ENCODE data around the gene ATF6.
"Not testable (repeated sequence)": the region's sequence is repeated elsewhere in the genome, so short reads cannot be mapped to it uniquely, and the experiment has no call there.

The ATF6 gene

DNA sequence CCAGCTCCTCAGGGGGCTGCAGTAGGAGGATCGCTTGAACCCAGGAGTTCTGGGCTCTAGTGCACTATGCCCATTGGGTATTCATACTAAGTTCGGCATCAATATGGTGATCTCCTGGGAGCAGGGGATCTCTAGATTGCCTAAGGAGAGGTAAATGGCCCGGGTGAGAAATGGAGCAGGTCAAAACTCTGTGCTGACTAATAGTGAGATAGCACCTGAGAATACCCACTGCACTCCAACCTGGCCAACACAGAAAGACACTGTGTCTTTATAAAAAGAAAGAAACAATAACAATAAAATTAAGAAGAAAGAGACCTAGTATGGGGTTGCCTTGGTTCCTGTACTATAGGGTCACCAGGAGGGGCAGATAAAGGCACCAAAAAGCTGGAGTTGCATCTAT, 30.3 kb upstream of the ATF6 start:
- no peak for DNase-seq (ENCODE audit: low spot score)

DNA sequence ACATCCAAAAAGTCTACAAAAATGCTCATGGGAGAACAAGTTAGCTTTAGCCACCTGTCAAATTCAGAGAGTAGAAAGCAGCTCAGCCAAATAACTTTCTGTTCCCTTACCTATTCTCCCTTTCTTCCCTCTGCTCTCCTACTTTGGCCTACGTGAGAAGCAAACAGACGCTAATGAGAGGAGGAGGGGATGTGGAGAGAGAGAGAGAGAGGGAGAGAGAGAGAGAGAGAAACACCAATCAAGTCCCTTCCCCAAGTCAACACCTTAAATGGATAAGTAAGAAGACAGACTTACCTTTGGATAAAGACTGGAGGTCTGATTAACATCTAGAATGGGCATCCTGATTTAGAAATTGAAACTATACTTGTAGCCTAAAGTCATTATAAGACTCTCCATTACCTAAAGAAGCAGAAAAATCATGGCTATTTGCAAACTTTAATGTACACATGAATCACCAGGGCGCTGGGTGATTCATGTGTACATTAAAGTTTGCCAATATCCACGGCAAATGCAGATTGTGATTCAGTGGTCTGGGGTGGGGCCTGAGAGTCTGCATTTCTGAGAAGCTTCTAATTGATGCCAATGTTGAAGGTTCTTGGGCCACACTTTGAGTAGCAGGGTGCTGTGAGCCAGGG, 29.7 kb upstream of the ATF6 start:
- DNase-seq (ENCODE audit: low spot score) = no peak

DNA sequence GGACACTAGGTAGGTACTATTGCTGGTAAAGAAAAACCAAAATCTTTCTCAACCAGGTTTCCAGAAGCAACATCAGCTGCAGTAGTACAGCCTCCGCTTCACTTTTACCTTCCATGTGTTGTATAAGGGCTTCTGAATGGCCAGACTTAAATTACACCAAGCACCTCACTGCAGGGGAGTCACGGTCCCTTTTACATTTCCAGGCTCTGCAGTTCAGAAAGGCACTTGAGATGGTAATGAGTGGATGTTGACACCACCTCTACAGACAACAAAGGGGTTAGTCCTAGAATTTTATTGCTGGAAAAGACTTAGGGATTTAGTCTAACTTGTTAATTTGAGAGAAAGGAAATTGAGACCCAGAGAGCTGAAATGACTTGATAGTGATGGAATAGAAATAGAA, 28.5 kb upstream of the ATF6 start:
- DNase-seq (ENCODE audit: low spot score) = no peak

DNA sequence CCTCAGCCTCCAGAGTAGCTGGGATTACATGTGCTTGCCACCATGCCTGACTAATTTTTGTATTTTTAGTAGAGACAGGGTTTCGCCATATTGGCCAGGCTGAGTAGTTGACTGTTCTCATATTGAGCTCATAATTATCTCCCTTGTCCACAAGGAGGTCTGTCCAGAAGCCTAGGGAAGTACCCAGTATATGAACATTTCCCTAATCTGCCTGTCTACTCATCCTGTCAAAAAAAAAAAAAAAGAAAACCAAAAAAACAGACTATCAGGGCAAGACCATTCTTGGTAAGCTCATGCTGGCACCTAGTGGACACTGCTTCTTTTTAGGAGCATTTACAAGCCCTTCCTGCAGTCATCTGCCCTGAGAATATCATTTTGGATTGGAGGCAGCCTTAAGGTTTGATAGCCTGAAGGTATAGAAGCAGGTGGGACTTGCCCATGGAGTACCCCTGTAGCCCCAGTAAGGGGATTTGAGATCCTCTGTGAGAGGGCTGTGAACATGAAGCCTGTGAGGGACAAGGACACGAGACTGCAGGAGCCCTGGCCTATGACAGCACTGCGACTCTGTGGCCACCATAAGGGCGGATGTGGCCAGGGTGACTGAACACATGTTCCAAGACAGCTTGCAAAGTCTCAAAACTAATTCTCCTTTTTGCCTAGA, 27.4 kb upstream of the ATF6 start:
- DNase-seq (ENCODE audit: low spot score) = peak; percentile 77

DNA sequence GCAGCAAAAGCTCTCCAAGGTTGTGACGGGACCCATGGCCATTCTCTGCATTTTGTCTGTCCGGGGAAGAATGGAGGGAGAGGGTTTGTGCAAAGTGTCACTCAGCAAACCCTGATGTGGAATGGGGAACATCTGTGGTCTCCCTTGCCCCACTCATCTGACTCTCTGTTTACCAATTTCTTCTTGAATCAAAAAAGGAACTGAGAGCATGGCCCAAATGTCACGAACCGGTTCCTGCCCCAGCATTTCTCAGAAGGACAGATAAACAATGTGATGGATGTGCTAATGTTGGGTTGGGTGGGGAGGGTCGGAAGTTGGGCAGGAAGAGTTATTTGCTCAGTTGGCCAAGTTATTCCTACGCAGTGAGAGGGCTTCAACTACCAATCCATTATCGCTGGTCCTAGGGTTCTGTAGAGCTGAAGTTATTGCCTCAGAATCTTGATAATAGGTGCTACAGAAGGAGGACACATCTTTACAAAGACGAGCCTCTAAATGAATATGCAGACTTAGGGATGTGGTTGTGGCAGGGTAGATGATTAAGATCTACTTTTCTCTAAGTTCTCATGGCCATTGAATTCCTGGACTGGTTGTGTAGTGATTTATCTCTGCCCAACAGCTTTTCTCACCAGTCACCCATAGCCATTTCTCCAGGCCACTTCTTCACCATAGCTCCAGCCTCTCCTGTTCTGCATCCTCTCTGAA, 26.1 kb upstream of the ATF6 start:
- DNase-seq (ENCODE audit: low spot score) = no peak

DNA sequence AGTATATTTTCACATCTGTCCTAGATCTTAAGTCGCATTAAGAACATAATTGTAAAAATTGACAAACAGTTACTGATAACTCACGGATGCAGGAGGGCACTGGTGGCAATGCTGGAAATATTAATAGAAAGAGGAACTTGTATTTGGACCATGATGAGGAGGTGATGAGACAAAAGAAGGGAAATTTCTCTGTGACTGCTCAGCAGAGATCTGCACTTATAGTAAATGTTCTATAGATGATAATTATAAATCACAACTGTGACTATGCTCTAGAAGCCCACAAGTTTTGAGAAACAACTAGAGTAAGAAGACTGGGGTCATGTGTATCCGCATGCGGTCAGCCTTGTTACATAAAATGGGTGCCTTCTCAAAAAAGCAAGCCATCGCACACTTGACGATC, 25.2 kb upstream of the ATF6 start:
- no peak for DNase-seq (ENCODE audit: low spot score)

DNA sequence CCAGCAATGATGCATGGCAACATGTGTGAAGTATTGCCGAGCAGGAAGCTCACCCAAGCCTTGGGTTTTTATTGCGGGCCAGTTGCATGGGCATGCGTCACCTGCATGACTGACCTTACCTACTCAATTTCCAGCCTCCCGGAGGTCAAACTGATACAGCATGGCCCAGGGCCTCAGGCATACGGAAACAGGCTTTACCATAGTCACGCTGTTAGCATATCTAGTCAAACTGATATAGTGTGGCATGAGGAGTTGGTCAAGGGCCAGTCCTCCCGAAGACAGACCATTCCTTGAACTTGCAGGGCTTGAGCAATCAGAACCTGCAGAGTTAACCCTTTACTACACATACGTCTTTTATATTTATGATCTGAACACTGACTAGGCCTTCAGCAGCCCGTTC, 22.9 kb upstream of the ATF6 start:
- DNase-seq (ENCODE audit: low spot score) = no peak

DNA sequence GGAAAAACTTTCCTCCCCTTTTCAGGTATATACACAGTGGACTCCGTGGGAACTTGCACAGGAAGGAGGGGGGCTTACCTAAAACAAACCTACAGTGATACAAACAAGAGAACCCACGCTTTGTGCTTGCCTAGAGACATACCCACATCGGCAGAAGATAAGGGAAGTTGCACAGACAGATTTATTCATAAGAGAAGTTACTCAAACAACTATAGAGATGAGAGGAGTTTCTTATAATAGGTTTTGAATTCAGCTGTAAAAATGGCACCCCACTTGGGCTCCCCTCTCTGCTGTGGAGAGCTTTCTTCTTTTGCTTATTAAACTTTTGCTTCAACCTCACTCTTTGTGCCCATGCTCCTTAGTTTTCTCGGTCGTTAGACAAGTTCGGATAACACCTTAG, 18.3 kb upstream of the ATF6 start:
- DNase-seq (ENCODE audit: low spot score) = no peak

DNA sequence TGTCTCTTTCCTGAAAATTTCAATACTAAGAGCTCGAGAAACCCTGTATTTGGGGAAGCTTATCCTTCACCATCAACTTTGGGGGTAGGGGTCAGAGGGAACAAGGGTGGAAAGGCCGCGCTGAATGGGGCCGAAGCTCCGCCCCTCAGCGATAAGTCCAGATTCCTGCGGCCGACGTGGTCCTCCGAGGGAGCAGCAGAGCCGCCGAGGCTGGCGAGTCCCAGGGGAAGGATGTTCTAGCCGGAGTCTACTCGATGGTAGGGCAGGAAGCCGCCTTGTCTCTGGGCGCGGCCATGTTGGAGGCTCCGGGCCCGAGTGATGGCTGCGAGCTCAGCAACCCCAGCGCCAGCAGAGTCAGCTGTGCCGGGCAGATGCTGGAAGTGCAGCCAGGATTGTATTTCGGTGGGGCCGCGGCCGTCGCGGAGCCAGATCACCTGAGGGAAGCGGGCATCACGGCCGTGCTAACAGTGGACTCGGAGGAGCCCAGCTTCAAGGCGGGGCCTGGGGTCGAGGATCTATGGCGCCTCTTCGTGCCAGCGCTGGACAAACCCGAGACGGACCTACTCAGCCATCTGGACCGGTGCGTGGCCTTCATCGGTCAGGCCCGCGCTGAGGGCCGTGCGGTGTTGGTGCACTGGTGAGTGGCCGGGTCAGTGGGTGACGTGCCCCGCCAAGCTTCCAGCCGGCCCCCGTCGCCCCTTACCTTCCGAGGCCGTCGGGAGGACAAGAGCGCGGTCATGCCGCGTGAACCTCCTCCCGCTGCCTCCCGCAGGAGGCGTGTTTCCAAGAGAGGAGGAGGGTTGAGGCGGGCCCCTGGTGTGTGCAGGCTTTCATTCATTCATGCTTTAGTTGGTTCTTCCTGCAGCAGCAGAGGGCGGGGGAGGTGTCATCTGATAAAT, 16.4 kb upstream of the ATF6 start, which contains the start of gene DUSP12:
Gene DUSP12 (plus strand): TSS at position 278 of the 899 bp plus-strand sequence. CDS start 16 bp downstream, at position 294.
- DNase-seq (ENCODE audit: low spot score) = peak; percentile 86

DNA sequence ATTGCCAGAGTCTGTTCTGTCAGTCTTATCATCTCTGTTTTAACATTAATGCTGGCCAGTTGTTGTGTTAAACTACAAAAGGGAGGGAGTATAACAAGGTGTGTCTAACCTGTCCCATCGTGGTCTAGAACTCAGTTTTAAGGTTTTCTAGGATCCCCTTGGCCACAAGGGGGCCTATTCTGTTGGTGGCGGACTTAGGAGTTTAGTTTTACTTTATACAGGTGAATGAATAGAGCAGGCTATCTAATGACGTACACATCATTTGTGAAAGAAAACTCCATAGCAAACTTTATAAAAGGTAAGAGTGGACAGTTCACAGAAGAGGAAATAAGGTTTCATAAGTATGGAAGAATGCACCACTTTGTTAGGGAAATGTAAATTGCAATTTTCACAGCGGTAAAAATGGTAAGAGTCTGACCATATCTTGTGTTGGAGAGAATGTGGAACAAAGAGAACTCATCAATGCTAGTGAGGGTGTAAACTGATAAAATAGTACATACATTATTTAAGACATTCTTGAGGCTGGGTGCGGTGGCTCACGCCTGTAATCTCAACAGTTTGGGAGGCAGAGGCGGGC, 2.5 kb upstream of the ATF6 start:
- DNase-seq (ENCODE audit: low spot score) = peak; percentile 71

DNA sequence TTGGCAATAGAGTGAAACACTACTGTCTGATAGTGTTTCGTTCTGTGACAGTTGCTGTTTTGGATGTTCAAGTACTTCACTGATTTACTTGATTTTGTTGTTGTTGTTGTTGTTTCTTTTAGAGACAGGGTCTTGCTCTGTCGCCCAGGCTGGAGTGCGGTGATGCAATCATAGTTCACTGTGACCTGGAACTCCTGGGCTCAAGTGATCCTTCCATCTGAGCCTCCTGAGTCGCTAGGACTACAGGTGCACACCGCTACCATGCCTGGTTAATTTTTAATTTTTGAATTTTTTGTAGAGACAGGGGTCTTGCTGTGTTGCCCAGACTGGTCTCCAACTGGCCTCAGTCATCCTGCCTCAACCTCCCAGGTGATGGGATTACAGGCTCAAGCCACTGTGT, 2.3 kb downstream of the ATF6 start:
- no peak for DNase-seq (ENCODE audit: low spot score)

DNA sequence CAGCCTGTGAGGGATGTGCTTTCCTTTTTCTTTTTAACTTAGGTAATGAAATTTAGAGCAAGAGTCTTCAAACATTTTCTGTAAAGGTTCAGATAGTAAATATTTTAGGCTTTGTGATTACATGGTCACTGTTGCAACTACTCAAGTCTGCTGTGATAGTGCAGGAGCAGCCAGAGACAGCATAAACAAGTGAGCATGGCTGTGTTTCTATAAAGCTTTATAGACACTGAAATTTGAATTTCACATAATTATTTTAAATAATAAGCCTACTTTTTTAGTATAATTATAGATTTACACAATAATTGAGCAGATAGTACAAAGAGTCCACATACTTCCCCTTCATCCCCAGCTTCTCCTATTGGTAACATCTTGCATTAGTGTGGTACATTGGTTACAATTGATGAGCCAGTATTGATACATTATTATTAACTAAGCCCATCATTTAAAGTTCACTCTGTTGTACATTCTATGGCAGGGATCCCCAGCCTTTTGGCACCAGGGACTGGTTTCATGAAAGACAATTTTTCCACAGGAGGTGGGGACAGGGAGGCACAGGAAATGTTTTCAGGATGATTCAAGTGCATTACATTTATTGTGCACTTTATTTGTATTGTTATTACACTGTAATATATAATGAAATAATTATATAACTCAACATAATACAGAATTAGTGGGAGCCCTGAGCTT, 3.0 kb downstream of the ATF6 start:
- DNase-seq (ENCODE audit: low spot score) = no peak

DNA sequence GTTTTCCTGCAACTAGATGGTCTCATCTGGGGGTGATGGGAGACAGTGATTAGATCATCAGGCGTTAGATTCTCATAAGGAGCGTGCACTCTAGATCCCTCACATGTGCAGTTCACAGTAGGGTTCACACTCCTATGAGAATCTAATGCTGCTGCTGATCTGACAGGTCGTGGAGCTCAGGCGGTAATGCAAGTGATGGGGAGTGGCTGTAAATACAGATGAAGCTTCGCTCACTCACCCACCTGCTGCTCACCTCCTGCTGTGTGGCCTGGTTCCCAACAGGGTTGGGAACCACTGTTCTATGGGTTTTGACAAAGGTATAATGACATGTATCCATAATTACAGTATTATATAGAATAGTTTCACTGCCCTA, 3.5 kb downstream of the ATF6 start:
- not testable (repeated sequence) for DNase-seq (ENCODE audit: low spot score)

DNA sequence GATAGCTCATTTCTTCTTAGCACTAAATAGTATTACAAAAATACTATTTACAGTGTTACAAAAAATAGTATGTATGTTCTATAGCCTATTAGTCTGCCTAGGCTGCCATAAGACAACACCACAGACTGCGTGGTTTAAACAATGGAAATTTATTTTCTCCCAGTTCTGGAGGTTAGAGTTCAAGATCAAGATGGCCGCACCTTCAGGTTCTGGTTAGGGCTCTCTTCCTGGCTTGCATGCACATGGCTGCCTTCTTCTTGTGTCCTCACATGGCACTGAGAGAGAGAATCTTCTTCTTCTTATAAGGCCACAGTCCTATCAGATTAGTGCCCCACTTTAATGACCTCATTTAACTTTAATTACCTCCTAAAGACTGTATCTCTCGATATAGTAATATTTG, 4.1 kb downstream of the ATF6 start:
- DNase-seq (ENCODE audit: low spot score) = no peak

DNA sequence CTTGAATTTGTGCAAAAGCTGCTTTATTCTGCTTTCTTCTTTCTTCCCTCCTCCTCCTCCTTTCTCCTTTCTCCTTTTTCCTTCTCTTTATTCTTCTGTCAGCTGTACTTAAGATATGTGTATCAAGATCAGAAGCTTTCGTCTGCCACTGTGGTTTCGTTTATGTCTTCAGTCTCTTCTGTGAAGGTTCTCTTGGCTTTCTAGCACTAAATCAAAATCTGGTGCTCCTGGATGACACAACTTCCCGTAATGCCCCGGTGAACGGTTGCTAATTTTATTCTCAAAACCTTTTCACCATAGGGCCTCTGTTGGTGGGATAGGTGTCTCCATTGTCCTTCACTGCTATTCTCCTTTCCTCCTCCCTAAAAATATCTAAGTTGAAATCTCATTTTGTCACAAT, 5.0 kb downstream of the ATF6 start:
- no peak for DNase-seq (ENCODE audit: low spot score)

DNA sequence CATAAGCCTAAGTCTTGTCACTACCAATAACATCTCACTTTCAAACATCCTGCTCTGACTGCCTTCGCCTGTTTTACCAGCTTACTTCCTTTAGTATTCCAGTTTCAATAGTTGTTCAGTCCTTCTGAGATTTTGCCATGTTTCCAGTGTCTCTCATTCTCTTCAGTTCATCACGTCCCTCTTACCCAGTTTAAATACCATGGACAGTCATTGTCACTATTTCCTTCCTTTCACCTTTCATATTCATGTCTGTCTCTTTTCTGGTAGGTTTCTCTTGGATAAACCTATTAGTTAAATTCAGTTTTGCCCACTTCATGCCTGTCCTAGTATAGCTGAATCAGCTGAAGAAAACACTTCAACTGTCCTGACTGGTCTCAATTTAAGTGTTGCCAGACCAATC, 5.9 kb downstream of the ATF6 start:
- no peak for DNase-seq (ENCODE audit: low spot score)

DNA sequence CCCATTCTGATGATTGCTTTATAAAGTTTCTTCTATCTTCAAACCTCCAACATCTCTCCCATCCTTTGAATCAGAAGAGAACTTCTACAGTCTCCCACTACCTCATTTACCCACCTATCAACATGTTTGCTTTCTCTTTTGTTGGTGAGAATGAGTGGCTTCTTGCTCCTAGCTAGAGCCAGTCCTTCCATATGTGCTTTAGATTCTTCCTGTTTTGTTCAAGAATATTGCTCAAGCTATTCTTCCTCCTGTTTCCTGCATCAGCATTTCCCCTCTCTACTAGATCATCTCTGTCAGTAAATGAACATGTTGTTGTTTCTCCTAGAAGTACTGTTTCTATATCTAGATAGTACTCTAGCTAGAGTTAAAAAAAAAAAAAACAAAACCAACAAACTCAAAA, 6.3 kb downstream of the ATF6 start:
- no peak for DNase-seq (ENCODE audit: low spot score)

DNA sequence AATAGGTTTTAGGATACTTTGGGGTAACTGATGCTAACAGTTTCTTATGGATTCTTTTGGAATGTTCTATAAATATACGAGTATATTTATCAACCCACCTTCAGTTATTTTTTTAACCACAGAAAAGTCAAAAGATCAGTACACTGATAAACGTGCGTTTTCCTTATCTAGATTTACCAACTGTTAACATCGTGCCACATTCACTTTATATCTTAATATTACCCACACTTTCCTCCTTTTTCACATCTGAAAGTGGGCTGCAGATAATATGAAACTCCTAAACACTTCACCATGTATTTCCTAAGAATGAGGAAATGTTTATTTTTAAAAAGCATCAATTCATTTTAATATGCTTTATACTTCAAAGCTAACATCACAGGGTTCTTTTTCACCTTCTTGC, 7.7 kb downstream of the ATF6 start:
- no peak for DNase-seq (ENCODE audit: low spot score)

DNA sequence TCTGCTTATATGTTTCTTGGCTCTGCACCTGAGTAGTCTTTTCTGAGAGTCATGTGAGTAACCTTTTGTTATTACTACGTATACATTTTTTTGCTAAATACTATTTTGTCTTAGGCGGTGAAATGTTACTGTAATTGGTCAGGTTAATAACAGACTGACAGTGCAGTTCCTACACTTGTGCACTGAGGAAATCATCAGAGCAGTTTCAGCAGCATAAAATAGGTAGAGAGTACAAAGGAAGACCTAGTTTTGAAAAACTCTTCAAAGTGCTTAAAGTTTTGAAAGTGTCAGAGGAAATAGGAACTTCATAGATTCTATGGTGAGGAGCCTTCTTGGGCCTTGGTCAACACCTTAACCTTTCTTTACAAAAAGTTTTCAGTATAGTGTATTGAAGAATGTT, 11.1 kb downstream of the ATF6 start:
- no peak for DNase-seq (ENCODE audit: low spot score)

DNA sequence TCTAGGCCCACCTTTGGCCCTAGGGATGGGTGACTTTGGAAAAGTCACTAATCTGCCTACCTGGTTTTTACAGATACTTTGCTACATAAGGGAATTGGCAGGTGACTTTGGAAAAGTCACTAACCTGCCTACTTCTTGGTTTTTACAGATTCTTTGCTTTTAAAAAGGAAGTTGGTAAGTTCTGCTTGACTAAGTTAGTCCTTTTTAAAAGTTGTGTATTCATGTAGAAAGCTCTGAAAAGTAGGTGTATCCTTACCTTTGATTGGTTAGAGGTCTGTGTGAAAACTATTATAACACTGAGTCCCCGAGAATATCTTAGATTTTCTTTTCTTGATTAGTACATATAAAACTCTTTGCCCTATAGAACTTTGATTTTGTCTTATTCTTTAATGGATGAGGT, 12.4 kb downstream of the ATF6 start:
- no peak for DNase-seq (ENCODE audit: low spot score)

DNA sequence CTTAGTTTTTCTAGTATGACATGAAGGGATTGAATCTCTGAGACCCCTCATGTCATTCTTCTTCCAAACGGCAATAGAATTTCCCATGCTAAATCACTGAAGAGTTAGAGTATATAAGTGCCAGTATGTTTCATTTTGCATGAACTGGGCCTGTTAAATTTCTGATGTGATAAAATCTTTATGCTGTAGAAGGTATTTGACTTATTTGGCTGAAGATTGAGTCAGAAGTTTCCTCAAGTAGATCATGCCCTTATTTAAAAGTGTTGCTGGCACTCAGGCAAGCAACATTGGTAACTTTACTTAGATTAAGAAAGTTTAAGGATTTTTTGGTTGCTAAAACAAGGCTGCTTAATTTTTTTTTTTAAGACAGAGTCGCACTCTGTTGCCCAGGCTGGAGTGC, 13.3 kb downstream of the ATF6 start:
- DNase-seq (ENCODE audit: low spot score) = no peak

DNA sequence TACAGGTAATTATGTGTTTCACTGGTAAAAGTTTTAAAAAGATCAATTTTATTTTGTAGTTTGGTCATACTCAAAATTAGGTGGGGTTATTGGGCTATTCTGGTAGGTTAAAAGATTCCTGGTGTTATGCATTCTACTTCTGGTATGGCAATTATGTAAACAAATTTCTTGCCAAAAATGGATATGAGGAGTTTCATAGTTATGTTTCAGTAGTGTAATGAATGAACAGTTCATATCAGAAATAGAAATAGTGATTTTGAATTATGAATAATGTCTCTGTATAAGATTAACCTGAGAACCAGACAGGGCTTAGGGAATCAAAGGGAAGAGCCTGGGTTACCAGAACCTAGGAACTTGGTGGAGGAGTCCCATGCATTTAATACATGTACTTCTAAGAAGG, 15.9 kb downstream of the ATF6 start:
- DNase-seq (ENCODE audit: low spot score) = no peak
